OCI-LY1 (cell line): ENCODE measurements around the gene DUSP11.

Experiments
- CTCF ChIP-seq: fragments of 200-600 bp; sonication (generic), shearing (Covaris generic); IDR thresholded peaks from 2 replicates; pipeline ENCODE4 v1.5.1; 2017; ENCODE audit warnings: mild to moderate bottlenecking, antibody characterized with exemption, low read length, moderate library complexity, mixed read lengths
- EZH2 ChIP-seq: fragments of 200-600 bp; sonication (generic), shearing (Covaris generic); IDR thresholded peaks from 2 replicates; pipeline ENCODE4 v1.8.0; 2017; ENCODE audit warnings: borderline replicate concordance, mixed run types, mild to moderate bottlenecking, antibody characterized with exemption, low read length, moderate library complexity, mixed read lengths

- TF ChIP-seq CTCF (no peak), EZH2 (no peak)
Observed at GRCh38 chr2:73823416-73823815, 43.5 kb upstream of the DUSP11 start.
